Choroid plexus epithelial cell (primary cell): ENCODE data around the gene ZNF497.

Experiments used
- DNase-seq: peaks from one replicate; pipeline ENCODE4 v3.0.0-alpha.2; 2010; ENCODE audit warnings: low read depth
- H3K4me3 ChIP-seq: 2 replicates; pipeline ENCODE4 v1.5.1; 2011; ENCODE audit warnings: low read depth, mild to moderate bottlenecking, control low read depth, low read length, moderate library complexity
- CTCF ChIP-seq: conservative IDR thresholded peaks from 2 replicates; pipeline ENCODE4 v1.5.1; 2011; ENCODE audit warnings: low read depth, mild to moderate bottlenecking, control low read depth, inconsistent platforms, low read length, moderate library complexity

Gene ZNF497

GRCh38 chr19:58357481-58358145 lies 4.9 kb downstream of the ZNF497 start:
- no peak overlapping the region for H3K4me3 ChIP-seq
- DNase-seq = no peak
- no peak for TF ChIP-seq CTCF

- TF ChIP-seq CTCF = no peak
- DNase-seq = peak; percentile 46
- H3K4me3 ChIP-seq = peak overlapping the region; percentile 22
These were observed 5.6 kb downstream of the ZNF497 start for GRCh38 chr19:58356766-58357480.

GRCh38 chr19:58355908-58356765 lies 6.4 kb downstream of the ZNF497 start:
- H3K4me3 ChIP-seq = peak overlapping the region; percentile 22
- TF ChIP-seq CTCF = no peak
- peak; percentile 52 for DNase-seq

GRCh38 chr19:58355215-58355796 lies 7.2 kb downstream of the ZNF497 start:
- no peak for DNase-seq
- TF ChIP-seq CTCF = no peak
- H3K4me3 ChIP-seq = no peak overlapping the region

GRCh38 chr19:58354478-58355030 lies 8.0 kb downstream of the ZNF497 start:
- TF ChIP-seq CTCF = no peak
- no peak overlapping the region for H3K4me3 ChIP-seq
- no peak for DNase-seq

- no peak overlapping the region for H3K4me3 ChIP-seq
- TF ChIP-seq CTCF = no peak
- DNase-seq = no peak
These were observed 8.7 kb downstream of the ZNF497 start for GRCh38 chr19:58353717-58354477.
